SK-N-SH treated with all-trans-retinoic acid at 6 μM for 48 hours (cell line): Measurements from ENCODE around the gene FBXO8.

Source experiments
- PPARA ChIP-seq: fragments of 250-450 bp; sonication (Bioruptor Pico); IDR thresholded peaks from 2 replicates; pipeline ENCODE4 v1.5.0; 2020; ENCODE audit warnings: mild to moderate bottlenecking, borderline replicate concordance
- SNAI2 ChIP-seq: fragments of 250-450 bp; sonication (Bioruptor Pico); IDR thresholded peaks from 2 replicates; pipeline ENCODE4 v1.5.0; 2020; ENCODE audit warnings: mild to moderate bottlenecking, moderate library complexity
- ZFP30 ChIP-seq: fragments of 450-650 bp; formaldehyde crosslinking; IDR thresholded peaks from 2 replicates; pipeline ENCODE4 v1.5.0; 2022; ENCODE audit warnings: mild to moderate bottlenecking, moderate library complexity
- TF ChIP-seq, protein P1 (sequence below): fragments of 250-450 bp; sonication (Bioruptor Pico); IDR thresholded peaks from 2 replicates; pipeline ENCODE4 v1.8.0; 2020; ENCODE audit warnings: mild to moderate bottlenecking, moderate library complexity, borderline replicate concordance
- TF ChIP-seq, protein P2 (sequence below): fragments of 250-450 bp; sonication (Bioruptor Pico); IDR thresholded peaks from 2 replicates; pipeline ENCODE4 v1.5.1; 2021; ENCODE audit warnings: mild to moderate bottlenecking, moderate library complexity
- TF ChIP-seq, protein P3 (sequence below): fragments of 250-450 bp; sonication (Bioruptor Pico); IDR thresholded peaks from 2 replicates; pipeline ENCODE4 v1.5.1; 2020; ENCODE audit warnings: low read depth, mild to moderate bottlenecking, moderate library complexity

DNA sequence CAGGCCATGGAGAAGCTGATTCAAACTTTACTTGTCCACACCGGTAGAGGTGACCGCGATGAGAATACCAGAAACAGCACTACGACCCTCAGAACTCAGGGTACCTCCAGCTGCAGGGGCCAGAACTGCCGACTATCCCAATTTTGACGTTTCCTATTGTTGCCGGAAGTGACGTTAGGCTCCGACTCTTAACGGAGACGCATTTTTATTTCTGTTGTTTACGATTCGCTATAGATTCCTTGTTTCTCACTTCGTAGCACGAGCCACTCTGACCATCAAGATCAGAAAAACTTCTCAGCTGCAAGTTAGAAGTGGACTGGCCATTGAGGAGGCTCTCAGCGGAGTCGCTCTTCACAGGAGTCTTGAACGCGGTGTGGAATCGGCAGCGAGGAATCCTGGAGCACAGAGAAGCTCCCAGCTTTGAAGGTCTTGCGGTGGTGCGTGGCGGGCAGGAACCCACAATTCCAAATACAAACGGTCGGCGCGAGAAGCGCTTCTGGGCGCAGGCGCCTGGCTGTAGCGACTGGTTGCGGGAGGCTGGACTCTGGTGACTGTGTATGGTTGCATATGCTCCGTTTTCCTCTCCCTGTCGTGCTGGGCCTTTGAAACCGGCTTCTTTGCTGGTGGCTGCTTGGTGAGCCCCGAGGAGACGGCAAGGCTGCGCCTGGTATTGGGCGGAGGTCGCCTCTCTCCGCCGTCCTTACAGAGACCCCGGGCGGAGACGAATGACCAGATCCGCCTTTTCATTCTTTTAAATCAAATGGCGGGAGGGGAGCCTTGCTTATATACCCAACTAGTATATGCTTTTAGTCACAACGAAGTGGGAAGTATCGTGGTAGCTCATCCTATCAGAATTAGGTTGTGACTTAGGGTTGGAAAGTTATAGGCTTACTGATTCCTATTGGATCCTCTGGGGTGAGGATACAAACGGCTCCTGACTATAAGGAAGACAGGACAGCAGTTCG, at the start of gene FBXO8, which contains the start of gene CEP44:
- TF ChIP-seq SNAI2 (CRISPR knock-in tag), result no peak
- TF ChIP-seq, protein P1, sequence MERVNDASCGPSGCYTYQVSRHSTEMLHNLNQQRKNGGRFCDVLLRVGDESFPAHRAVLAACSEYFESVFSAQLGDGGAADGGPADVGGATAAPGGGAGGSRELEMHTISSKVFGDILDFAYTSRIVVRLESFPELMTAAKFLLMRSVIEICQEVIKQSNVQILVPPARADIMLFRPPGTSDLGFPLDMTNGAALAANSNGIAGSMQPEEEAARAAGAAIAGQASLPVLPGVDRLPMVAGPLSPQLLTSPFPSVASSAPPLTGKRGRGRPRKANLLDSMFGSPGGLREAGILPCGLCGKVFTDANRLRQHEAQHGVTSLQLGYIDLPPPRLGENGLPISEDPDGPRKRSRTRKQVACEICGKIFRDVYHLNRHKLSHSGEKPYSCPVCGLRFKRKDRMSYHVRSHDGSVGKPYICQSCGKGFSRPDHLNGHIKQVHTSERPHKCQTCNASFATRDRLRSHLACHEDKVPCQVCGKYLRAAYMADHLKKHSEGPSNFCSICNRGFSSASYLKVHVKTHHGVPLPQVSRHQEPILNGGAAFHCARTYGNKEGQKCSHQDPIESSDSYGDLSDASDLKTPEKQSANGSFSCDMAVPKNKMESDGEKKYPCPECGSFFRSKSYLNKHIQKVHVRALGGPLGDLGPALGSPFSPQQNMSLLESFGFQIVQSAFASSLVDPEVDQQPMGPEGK (CRISPR knock-in tag), result no peak
- TF ChIP-seq ZFP30 (CRISPR knock-in tag), result no peak
- TF ChIP-seq, protein P2, sequence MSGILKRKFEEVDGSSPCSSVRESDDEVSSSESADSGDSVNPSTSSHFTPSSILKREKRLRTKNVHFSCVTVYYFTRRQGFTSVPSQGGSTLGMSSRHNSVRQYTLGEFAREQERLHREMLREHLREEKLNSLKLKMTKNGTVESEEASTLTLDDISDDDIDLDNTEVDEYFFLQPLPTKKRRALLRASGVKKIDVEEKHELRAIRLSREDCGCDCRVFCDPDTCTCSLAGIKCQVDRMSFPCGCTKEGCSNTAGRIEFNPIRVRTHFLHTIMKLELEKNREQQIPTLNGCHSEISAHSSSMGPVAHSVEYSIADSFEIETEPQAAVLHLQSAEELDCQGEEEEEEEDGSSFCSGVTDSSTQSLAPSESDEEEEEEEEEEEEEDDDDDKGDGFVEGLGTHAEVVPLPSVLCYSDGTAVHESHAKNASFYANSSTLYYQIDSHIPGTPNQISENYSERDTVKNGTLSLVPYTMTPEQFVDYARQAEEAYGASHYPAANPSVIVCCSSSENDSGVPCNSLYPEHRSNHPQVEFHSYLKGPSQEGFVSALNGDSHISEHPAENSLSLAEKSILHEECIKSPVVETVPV (CRISPR knock-in tag), result no peak
- TF ChIP-seq PPARA (CRISPR knock-in tag), result no peak
- TF ChIP-seq, protein P3, sequence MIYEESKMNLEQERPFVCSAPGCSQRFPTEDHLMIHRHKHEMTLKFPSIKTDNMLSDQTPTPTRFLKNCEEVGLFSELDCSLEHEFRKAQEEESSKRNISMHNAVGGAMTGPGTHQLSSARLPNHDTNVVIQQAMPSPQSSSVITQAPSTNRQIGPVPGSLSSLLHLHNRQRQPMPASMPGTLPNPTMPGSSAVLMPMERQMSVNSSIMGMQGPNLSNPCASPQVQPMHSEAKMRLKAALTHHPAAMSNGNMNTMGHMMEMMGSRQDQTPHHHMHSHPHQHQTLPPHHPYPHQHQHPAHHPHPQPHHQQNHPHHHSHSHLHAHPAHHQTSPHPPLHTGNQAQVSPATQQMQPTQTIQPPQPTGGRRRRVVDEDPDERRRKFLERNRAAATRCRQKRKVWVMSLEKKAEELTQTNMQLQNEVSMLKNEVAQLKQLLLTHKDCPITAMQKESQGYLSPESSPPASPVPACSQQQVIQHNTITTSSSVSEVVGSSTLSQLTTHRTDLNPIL (CRISPR knock-in tag), result no peak
